ENCODE results near the gene CHTF18.
"Not testable (repeated sequence)": the region's sequence is repeated elsewhere in the genome, so short reads cannot be mapped to it uniquely, and the experiment has no call there.

CHTF18 gene

GRCh38 chr16:808085-808386, 19.6 kb downstream of the CHTF18 start:
- DNase-seq (ENCODE audit: low spot score): no peak

GRCh38 chr16:813204-813915, 24.9 kb downstream of the CHTF18 start:
- DNase-seq (ENCODE audit: low spot score): peak; percentile 74

DNA sequence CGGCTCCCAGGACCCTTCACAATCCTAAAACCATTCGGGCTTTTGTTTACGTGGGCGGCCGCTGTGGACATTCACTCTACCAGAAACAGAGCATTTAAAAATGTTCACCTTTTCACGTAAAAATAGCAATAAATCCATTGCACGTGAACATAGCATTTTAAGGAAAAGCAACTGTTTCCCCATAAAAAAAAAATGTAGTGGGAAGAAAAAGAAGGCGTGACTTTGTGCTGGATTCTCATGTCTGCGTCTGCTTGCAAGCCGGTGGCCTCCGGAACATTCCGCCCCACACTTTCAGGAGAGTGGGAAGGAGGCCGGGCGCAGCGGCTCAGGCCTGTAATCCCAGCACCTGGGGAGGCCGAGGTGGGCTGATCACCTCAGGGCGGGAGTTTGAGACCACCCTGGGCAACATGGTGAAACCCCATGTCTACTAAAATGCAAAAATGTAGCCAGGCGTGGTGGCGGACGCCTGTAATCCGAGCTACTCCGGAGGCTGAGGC, 25.5 kb downstream of the CHTF18 start:
- no peak for DNase-seq (ENCODE audit: low spot score)

GRCh38 chr16:814974-815373, 26.6 kb downstream of the CHTF18 start:
- peak; percentile 54 for DNase-seq (ENCODE audit: low spot score)

- DNase-seq (ENCODE audit: low spot score): no peak
These were observed 27.4 kb downstream of the CHTF18 start for GRCh38 chr16:815861-816260.

GRCh38 chr16:817001-817906, 28.8 kb downstream of the CHTF18 start:
- no peak for DNase-seq (ENCODE audit: low spot score)

GRCh38 chr16:818132-818531, 29.7 kb downstream of the CHTF18 start:
- DNase-seq (ENCODE audit: low spot score): no peak

GRCh38 chr16:818592-818991, 30.2 kb downstream of the CHTF18 start:
- DNase-seq (ENCODE audit: low spot score): no peak

DNA sequence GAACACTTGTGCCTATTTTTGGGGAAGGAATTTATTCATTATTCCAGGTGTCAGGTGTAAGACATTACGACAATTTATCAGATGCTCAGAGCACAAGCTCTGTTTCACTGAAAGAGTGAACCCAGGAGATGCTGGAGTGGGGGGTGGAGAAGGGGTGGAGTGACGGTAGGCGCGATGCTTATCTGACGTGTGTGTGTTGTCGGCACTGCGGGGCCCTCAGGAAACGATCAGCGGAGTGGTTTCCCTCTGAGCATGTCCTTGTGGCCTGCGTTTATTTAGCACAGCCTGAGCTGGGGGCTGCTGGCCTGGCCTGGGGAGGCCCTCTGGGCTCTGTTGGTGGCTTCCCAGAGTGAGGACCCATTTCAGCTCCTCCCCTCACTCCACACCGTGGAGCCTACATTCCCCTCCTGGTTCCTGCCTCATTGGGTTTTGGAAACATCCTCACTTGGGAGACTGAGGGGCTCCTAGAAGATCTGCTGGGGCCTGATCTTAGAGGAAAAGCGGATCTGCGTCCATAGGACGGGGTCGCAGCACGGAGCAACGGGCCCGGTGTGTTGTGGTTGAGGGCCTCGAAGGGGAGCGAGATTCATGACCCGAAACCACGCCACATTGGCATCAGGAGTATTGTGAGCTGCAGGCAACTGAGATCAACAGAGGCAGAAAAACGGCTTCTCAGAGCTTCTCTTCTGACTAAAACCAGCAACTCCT, 31.1 kb downstream of the CHTF18 start:
- DNase-seq (ENCODE audit: low spot score): no peak

- DNase-seq (ENCODE audit: low spot score): not testable (repeated sequence)
These were observed 31.6 kb downstream of the CHTF18 start for GRCh38 chr16:820044-820408.

DNA sequence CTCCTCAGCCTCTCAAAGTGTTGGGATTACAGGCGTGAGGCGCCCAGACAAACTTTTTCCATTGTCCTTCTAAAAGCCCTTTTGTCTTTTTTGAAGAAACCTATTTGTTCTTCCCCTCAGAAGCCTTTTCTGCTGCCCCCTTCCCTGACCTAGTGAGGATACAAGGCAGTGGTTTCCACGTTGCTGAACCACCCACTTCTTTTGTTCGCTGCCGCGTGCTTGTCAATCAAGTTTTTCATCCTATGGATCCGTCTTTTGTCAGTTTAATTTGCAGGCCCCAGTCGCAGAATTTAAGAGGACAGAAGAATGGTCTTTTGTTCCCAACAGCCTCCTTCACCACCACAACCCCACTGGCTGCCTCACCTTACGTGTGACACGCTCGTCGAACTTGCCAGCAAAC, 32.3 kb downstream of the CHTF18 start:
- no peak for DNase-seq (ENCODE audit: low spot score)

GRCh38 chr16:821751-822150, 33.3 kb downstream of the CHTF18 start:
- no peak for DNase-seq (ENCODE audit: low spot score)

DNA sequence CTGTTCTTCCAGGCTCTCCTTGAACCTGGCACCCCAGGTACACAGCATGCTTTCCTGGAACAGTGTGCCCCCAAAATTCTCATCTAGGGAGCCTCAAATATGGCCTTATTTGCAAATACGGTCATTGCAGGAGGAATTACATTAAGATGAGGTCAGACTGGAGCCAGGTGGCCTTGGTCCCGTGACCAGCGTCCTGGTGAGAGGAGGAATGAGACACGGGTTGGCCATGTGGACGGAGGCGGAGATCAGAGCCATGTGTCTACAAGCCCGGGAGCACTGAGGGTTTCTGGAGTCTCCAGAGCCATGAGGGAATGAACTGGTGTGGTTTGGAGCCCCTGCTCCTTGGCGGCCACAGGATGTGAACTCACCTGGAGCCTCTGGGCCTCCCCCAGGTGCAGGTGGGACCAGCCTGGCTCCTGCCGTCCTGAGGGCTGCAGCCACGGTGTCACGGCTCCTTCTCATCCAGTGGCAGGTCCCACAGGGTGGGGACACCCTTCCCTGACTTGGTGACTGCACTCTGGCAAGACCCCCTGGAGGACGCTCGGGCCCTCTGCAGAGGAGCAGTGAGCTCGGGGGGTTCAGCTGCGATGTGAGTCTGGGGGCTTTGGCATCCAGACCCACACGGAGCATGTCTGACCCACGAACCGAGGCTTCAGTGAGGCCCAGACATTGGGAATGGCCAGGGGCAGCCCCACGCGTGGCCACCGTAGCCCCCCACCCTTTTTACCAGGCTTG, 33.9 kb downstream of the CHTF18 start:
- no peak for DNase-seq (ENCODE audit: low spot score)

DNA sequence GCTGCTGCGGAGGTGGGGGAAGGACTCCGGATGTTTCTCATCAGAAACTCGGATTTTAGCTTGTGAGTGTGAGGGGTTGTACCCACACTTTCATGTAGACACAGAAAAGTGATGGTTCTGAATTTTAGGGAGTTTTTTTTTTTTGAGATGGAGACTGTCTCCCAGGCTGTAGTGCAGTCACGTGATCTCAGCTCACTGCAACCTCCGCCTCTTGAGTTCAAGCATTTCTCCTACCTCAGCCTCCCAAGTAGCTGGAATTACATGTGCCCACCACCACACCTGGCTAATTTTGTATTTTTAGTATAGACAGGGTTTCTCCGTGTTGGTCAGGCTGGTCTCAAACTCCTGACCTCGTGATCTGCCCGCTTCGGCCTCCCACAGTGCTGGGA, 34.5 kb downstream of the CHTF18 start:
- DNase-seq (ENCODE audit: low spot score): no peak

DNA sequence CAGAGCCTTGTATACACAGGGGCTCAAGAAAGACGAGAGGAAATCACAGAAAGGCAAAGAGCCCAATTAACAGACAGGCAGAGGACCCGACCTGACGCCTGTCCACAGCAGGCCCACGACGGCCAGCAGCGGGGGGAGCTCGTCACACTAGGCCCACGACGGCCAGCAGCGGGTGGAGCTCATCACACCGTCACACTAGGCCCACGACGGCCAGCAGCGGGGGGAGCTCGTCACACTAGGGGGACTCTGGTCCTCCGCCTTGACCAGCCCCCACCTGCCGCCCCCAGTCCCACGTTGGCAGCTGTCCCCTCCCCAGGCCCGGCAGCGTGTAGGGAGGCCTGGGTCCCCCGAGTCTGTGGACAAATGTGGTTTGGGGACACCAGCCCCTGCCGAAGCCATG, 35.8 kb downstream of the CHTF18 start:
- DNase-seq (ENCODE audit: low spot score): no peak

DNA sequence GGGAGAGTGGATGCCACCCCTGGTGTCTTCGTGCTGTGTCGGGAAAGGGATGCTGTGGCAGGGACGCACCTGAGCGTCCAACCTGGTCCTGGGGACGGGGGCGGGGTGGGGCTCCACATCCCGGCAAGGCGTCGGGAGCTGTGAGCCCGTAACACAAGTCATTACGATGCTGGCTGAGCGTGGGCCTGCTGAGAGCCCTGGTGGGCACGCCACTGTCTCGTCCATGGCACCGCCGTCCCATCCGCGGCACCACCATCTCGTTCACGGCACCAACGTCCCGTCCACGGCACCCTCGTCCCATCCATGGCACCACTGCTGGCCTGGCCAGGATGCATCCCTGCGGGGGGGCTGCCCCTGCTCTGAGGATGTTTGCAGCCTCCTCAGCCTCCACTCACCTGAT, 36.2 kb downstream of the CHTF18 start:
- no peak for DNase-seq (ENCODE audit: low spot score)

DNA sequence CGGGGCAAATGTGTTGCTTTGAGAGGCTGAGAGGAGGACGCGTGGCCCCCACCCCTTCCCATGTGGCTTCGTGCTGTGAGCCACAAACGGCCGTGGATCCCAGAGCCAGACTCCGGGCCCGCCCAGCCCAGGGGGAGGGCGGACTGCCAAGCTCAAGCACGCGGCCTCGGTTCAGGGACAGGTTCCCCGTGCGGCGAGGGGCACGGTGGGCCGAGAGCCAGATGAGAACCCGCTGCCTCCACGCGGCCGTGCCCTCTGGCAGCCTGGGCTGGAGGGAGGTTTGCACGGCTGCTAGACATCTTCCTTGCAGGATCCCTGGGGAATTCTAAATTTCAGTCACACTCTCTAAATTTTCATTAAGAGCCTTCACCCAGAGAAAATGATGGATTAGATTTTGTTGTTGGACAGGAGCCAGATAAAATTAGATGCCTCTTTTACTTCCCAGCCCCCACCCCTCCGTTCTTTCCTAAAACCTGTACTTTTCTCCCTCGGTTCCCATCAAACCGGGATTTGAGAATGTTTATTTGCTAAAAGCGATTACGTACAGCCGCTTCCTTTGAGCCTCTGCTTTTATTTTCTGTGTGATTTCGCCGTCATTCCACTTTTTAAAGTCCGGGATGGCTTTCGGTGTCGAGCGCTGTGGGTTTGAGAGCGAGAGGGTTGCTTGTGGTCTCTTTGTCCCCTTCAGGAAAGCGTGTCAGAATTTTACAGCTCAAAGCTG, 37.1 kb downstream of the CHTF18 start:
- DNase-seq (ENCODE audit: low spot score): peak; percentile 55

DNA sequence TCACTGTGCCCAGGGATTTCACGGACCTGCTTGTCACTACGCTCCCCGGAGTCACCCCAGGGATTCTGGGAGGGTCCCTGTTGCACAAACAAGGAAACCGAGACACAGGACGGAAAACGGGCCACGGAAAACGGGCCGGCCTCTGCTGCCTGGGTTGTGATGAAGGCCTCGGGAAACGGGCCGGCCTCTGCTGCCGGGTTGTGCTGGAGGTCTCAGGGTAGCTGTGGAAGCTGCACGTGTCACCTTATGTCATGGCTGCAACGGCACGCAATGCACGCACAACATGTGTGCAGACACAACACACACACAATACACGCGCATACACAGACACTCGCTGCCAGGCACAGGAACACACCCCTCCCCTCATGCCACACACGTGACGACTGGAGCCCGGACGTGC, 39.1 kb downstream of the CHTF18 start:
- DNase-seq (ENCODE audit: low spot score): no peak

GRCh38 chr16:828891-829290, 40.5 kb downstream of the CHTF18 start:
- DNase-seq (ENCODE audit: low spot score): no peak

DNA sequence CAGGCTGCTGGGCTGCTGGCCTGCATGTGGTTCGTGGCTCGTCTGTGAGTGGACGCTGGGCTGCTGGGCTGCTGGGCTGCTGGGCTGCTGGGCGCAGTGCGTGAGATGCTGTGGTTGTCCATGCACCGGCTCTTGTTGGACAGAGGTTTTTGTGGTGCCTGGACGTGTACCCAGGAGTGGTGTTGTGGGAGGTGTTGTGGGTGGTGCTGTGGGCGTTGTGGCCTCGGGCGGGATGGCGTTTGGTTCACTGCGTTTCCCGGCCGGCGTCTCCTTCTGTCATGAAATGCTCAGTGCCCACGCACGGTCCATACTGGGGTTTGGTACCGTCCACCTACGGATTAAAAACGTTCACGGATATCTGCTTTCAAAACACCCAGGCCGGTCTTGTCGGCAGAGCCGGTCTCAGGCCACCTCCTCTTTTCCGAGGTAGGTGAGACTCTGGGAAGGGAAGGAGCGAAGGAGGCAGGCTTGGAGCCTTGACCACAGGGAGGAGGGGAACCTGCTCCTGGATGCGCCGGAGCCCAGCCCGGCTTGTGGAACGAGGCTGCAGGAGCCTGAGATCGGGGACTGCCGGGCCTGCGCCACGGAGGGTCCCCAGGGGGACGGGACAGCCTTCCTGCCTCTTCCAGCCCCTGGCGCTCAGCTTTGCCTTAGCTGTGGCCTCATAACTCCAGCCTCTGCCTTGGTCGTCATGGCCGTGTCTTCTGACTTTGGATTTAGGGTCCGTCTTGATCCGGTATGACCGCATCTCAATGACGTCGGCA, 41.9 kb downstream of the CHTF18 start:
- DNase-seq (ENCODE audit: low spot score): no peak
